ENCODE data around the gene EBF4.
"Not testable (repeated sequence)": the region's sequence is repeated elsewhere in the genome, so short reads cannot be mapped to it uniquely, and the experiment has no call there.

EBF4 gene

GRCh38 chr20:2672446-2672845 is 20.1 kb upstream of the EBF4 start:
- DNase-seq (ENCODE audit: low spot score): no peak

DNA sequence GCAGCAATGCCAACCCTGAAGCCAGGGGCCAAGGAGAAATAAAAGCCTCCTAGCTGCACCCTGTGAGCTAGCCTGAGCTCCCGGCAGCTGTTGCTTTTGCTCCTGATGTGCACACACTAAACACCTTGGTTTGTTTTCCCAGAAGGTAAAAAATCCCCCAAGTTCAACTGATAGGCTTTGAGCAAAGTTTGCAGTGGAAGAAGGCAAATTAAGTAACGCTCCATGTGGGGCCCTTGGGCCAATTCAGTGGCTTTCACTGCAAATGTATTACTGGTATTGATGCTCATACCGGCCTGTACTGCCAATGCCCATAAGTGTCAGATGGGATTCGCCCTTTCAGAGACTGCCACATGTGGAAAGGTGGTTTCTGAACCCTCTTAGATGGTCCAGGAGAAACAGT is 19.1 kb upstream of the EBF4 start:
- DNase-seq (ENCODE audit: low spot score): no peak

DNA sequence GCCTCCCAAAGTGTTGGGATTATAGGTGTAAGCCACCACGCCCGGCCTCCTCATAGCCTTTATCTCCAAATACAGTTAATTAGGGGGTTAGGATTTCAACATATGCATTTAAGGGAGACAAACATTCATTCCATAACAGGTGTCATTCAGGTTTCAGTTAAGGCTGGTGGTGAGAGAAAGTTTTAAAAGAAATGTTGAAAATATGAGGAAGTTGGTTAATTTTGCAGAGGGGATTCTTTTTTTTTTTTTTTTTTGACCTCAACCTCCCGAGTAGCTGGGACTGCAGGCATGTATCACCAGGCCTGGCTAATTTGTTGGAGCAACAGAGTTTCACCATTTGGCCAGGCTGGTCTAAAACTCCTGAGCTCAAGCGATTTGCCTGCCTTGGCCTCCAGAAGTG is 12.5 kb upstream of the EBF4 start:
- no peak for DNase-seq (ENCODE audit: low spot score)

DNA sequence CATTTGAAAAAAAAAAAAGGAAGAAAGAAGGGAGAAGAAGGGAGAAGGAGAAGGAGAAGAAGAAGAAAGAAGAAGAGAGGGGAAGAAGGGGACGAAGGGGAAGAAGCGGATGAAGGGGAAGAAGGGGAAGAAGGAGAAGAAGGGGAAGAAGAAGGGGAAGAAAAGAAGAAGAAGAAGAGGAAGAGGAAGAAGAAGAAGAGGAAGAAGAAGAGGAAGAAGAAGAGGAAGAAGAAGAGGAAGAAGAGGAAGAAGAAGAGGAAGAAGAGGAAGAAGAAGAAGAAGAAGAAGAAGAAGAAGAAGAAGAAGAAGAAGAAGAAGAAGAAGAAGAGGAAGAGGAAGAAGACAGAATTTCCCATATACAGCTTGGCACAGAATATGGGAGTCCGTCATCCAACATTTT is 10.5 kb upstream of the EBF4 start:
- not testable (repeated sequence) for DNase-seq (ENCODE audit: low spot score)

- DNase-seq (ENCODE audit: low spot score): not testable (repeated sequence)
Observed at GRCh38 chr20:2684817-2685216, 7.8 kb upstream of the EBF4 start.

- DNase-seq (ENCODE audit: low spot score): no peak
Observed at GRCh38 chr20:2687514-2687913, 5.1 kb upstream of the EBF4 start.

DNA sequence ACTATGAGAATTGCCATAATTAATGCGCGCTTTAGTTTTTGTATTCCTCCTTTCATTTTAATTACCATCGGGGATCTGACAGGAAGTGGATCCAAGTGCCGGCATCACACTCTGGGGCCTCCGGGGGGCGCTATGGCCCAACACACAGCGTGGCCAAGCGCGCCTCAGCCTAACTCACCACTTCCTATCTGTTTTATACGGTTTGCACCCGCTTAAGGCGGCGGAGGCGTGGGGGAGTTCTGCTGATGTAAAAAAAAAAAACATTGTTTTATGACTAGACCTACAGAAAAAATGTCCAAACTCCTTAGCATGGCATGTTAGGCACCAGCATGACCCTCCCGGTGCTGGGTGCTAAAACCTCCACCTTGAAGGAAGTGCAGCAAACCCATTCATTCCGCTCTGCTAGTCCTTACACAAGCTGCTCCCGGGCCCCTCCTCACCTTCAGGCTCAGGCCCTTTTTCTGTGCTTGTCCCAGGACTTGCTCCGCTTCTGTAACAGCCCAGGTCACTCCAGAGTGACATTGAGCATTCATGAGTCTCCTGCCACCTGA is 4.5 kb upstream of the EBF4 start:
- peak; percentile 77 for DNase-seq (ENCODE audit: low spot score)

DNA sequence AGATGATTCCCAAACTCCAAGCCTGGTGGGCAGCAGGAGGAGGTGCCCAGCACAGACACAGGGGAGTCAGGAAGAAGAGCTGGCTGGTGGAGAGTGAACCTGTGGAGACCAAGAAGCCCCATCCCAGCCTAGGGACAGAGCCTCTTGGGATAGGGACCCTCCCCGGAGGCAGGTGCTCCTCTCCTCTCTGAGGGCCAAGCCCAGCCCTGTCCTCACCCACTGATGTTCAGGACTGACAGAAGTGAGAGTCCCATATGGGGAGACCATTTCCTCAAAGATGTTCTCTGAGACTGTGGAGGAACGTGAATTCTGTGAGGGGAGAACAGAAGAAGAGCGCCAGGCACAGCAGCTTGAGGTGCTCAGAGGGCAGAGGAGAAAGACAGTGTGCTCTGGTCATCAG is 2.4 kb upstream of the EBF4 start:
- DNase-seq (ENCODE audit: low spot score): no peak

DNA sequence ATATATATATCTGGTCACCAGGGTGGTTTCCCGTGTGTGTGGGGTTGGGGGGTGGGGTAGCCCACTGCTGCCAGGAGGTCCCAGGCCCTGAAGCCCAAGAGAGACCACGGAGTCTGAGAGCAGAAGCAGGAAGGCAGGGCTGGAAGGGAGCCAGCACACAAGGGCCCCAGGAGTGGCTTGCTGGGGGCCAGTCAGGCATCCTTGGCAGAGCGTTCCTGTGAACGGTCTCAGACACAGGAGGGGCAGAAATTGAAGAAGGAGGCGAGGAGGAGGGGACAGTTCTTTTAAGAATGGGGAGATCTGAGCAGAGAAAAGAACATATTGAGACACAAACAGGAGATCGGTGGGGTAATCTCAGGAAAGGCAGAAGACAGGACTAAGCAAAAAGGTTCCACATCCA is 1.9 kb upstream of the EBF4 start:
- no peak for DNase-seq (ENCODE audit: low spot score)

GRCh38 chr20:2691127-2691526 is 1.5 kb upstream of the EBF4 start:
- no peak for DNase-seq (ENCODE audit: low spot score)

GRCh38 chr20:2691663-2692035 is 931 bp upstream of the EBF4 start:
- DNase-seq (ENCODE audit: low spot score): no peak

DNA sequence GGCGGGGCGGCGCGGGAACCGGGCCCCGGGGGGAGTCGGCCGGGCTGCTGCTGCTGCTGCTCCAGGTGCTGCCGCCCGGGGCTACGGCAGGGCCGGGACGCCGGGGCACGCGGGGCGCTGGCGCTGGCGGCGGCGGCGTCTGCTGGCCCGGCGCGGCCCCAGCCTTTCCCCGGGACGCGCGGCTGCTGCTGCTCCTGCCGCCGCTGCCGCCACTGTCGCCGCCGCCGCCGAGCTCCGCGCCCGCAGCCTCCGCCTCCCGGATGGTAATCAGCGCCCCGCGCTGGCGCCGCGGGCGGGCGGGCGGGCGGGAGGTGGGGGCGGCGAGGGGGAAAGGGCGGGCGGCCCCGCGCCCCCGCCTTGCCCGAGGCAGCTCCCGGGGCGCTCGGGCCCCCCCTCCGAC is 306 bp downstream of the EBF4 start:
- DNase-seq (ENCODE audit: low spot score): no peak

GRCh38 chr20:2693286-2694007 is 867 bp downstream of the EBF4 start:
- peak; percentile 44 for DNase-seq (ENCODE audit: low spot score)

GRCh38 chr20:2694008-2694471 is 1.5 kb downstream of the EBF4 start:
- no peak for DNase-seq (ENCODE audit: low spot score)

DNA sequence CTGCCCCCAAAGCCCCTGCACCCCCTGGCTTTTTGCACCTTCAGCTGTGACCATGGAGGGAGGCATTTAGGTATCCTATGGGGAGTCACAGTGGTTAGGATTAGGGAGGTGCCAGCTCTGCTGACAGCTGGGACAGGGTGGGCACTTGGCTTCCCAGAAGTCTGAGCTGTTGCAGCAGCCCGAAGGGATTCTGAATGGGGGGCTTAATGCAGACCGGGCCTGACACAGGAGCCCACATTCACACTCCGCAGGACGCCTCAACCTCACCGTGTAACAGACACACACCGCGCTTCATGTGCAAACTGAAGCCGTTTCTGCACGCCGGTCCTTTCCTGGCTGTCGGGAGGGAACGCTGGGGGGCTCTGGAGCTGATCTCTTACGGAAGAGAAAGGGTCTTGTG is 1.9 kb downstream of the EBF4 start:
- DNase-seq (ENCODE audit: low spot score): no peak

- no peak for DNase-seq (ENCODE audit: low spot score)
Observed at GRCh38 chr20:2695206-2695983, 2.8 kb downstream of the EBF4 start.

- DNase-seq (ENCODE audit: low spot score): not testable (repeated sequence)
Observed at GRCh38 chr20:2695984-2696525, 3.5 kb downstream of the EBF4 start.

DNA sequence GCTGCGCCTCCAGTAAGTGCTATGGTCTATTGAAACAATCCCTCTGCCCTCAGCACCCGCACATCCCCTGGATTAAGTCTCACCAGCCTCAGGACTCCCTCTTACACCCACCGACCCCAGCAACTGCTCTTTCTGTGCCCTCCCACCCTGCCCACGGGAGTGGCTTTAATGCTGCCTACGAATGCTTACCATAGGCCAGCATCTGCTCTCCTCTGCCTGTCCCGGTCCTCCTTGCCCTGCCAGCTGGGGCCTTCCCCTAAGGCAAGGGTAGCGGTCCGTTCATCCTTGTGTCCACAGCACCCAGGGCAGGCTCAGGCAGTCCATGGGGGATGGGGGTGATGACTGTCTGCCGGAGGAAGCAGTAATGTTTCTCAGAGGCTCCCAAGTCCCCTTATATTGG is 4.1 kb downstream of the EBF4 start:
- DNase-seq (ENCODE audit: low spot score): no peak

GRCh38 chr20:2697768-2698167 is 5.2 kb downstream of the EBF4 start:
- DNase-seq (ENCODE audit: low spot score): no peak

GRCh38 chr20:2698186-2698817 is 5.7 kb downstream of the EBF4 start:
- DNase-seq (ENCODE audit: low spot score): no peak

DNA sequence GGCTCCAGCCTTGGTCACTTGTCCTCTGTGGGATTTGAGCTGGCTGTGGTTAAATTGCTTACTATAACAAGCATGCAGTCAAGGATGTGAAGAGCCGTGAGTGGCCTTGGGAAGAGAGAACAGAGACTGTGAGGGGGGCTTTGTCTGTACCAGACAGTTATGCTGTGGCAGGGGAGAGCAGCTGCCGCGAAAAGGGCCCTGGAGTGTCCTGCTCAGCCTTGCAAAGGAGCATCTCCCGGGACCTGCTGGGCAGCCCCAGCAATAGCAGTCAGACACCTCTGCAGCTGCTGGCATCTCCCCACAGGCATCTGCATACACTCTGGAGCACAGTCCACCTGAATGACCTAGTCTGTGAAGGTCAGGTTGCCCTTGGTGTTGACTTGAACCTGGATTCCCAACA is 6.3 kb downstream of the EBF4 start:
- DNase-seq (ENCODE audit: low spot score): no peak

GRCh38 chr20:2699775-2700413 is 7.3 kb downstream of the EBF4 start:
- DNase-seq (ENCODE audit: low spot score): no peak

Measured in CD4-positive, alpha-beta T cell treated with Interleukin-2 at 100 ng/mL for 4 hours (primary cell).